CD4-positive, alpha-beta T cell treated with Interleukin-1 beta for 1 hour (primary cell): ENCODE results near the gene GUSB.

ENCODE experiments used
- DNase-seq, 2 donors: peaks; one replicate each; pipeline ENCODE4 v3.0.0-alpha.2; 2020 to 2022

GUSB gene

DNA sequence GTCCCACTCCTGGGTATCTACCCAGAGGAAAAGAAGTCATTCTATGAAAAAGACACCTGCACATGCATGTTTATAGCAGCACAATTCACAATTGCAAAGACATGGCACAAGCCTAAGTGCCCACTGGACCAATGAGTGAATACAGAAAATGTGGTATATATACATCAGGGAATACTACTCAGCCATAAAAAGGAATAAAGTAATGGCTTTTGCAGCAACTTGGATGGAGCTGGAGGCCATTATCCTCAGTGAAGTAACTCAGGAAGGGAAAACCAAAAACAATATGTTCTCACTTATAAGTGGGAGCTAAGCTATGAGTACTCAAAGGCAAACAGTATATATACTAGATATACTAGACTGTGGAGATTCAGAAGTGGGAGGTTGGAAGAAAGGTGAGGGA is 55.4 kb downstream of the GUSB start:
- DNase-seq = no peak

DNA sequence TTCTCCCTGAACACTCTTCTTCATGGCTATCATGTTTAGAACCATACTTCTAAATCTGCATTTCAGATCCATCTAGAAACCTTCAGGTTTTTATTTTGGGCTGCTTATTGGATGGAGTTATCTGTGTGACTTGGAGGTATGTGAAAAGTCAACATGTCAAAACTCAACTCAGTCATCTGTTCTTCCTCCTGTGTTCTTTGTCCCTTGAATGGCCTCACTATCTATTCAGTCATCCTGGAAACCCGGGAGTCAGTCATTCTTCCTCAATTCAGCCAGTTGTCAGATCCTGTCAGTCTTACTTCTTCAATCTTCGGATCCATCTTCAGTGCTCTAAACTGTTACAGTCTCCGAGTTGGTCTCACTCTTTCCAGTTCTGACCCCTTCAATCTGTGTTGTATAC is 57.0 kb downstream of the GUSB start:
- no peak for DNase-seq

DNA sequence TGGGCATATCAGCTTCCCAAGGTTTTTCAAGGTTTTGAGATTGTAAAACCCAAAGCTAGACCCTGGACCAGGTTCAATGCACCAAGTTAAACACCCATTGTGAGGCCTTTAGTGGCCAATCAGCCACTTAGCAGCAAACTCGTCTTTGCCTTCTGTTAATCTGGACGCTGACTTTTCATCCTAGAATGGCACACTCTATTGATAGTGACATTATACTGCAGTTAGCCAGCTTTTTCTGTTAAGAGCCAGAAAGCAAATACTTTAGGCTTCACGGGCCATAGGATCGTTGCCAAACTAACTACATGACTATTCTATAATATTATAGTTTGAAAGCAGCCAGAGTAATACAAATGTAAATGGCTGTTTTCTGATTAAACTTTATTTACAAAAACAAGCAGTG is 57.8 kb downstream of the GUSB start:
- no peak for DNase-seq

DNA sequence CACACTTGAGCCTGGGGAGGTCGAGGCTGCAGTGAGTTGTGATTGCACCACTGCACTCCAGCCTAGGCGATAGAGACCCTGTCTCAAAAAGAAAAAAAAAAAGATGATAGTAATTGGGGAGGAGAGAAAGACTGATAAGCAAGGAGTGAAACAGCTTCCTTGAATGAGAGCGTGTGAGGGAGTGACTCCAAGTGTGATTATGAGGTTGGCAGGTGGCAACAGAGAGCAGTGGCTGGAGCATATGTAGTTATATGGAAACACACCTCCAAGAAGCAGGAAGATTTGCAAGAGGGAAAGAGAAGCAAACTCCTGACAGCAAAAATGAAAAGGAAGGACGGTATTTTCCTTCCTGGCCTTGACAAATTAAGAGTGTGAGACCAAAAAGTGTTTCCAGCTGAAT is 58.7 kb downstream of the GUSB start:
- DNase-seq = no peak

DNA sequence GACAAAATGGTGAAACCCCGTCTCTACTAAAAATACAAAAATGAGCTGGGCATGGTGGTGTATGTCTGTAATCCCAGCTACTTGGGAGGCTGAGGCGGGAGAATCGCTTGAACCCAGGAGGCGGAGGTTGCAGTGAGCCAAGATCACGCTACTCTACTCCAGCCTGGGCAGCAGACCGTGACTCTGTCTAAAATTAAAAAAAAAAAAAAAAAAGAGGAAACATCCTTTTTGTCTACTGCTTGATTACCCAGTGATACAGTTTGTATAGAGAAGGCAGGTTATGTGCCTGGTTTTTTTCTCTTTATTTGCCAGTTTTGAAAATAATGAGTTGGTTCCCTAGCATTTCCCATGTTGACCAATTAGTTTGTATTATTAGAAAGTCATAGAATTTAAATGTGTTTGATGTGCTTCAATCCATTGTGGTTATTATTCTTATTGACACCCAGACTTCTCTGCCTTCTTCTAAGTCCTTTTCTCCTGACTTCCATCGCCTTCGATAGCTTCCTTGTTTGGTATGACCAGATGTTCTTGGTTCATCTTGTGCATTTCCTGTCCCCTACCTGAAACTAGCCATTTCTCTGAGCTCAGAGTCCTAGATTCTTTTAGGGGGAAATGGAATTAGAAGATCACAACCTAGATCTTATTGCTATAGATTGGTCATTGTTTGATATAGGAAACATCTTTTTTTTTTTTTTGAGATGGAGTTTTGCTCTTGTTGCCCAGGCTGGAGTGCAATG is 65.9 kb downstream of the GUSB start:
- no peak for DNase-seq

DNA sequence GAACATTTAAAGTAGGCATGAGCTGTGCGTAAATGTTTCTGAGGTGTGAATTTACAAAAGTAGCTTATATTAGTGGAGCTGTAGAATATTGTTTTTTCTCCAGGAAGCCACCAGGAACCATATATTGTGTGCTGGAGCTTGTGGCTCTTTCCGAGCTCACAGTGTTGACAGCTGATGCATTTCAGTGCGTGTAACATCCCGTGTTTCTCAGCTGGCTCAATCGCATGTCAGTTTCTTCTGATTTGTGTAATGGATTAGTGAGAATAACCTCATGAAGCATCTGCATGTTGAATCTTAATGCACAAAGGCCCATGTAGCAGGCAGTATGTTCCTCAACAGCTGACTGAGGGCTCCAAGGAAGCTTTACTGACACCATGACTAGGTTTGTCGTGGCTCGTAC is 69.8 kb downstream of the GUSB start:
- DNase-seq = no peak
